Epithelial cell of esophagus (primary cell): ENCODE data around the gene CRIP1.

Experiments used
- DNase-seq: peaks from one replicate; pipeline ENCODE4 v3.0.0; 2010; ENCODE audit warnings: low read depth
- H3K4me3 ChIP-seq: 2 replicates; pipeline ENCODE4 v1.5.1; 2011; ENCODE audit warnings: mild to moderate bottlenecking, low read length, control low read depth
- TF ChIP-seq, protein P1 (sequence below): IDR thresholded peaks from 2 replicates; pipeline ENCODE4 v1.5.1; 2011; ENCODE audit warnings: low read depth, mild to moderate bottlenecking, low read length, control low read depth, inconsistent platforms; ENCODE audit not compliant: insufficient read depth; ENCODE audit errors: missing control alignments

Gene CRIP1

GRCh38 chr14:105534586-105534985, 47.9 kb downstream of the CRIP1 start:
- TF ChIP-seq, protein P1, sequence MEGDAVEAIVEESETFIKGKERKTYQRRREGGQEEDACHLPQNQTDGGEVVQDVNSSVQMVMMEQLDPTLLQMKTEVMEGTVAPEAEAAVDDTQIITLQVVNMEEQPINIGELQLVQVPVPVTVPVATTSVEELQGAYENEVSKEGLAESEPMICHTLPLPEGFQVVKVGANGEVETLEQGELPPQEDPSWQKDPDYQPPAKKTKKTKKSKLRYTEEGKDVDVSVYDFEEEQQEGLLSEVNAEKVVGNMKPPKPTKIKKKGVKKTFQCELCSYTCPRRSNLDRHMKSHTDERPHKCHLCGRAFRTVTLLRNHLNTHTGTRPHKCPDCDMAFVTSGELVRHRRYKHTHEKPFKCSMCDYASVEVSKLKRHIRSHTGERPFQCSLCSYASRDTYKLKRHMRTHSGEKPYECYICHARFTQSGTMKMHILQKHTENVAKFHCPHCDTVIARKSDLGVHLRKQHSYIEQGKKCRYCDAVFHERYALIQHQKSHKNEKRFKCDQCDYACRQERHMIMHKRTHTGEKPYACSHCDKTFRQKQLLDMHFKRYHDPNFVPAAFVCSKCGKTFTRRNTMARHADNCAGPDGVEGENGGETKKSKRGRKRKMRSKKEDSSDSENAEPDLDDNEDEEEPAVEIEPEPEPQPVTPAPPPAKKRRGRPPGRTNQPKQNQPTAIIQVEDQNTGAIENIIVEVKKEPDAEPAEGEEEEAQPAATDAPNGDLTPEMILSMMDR = no peak
- H3K4me3 ChIP-seq = no peak overlapping the region
- no peak for DNase-seq

DNA sequence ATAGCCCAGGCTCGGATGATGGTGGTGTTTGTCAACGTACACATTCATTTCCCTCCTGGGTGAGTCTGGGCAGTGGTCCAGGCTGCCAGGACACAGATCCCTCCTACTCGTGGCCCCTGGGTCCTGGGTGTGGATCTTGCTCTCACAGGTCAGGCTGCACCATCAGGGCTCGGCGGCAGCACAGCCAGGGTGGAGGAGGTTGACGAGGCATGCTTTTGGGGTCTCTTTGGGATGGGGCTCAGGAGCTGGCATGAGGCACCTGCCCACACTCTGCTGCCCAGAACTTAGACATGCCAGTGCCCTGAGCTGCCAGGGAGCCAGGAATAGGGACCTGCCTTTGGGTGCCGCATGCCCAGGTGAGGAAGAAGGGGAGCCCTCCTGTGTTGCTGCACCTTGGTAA, 49.4 kb downstream of the CRIP1 start:
- TF ChIP-seq, protein P1 = no peak
- no peak for DNase-seq
- no peak overlapping the region for H3K4me3 ChIP-seq

DNA sequence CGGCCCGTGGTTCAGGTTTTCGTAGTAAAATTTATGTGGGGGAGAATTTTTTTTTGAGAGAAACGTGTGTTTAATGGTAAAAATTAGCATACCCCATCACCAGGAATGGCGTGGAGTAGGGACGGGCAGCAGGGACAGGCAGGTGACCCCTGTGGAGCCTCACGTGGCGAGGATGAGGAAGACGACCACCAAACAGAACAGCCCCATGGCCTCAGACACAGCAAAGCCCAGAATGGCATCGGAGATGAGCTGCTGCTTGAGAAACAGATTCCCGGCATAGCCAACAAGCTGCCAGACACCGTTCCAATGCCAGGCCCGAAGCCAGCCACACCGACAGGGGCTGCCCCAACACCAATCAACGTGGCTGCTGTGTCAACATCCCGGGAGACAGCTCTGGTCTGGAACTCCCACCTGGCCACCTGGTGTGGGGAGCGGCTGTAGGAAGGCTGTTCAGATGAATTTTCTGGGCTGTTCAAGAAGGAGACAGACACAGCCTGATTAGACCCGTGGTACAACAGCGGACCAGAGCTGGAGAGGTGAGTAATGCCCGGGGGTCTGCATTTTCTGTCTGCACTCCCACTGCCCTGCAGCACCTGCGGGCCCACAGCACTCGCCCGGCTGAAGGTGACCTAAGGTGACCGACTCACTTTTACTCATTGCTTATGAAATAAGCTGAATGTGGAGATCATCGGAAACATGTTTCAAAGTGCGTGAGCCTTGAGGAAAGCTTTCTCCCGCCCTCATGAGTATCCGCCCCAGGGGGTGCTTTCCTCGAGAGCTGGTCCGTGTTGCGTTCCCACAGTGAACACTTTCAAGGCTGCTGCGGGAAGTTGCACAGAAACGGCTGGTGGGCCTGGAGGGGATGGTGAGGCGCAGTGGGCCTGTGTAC, 50.2 kb downstream of the CRIP1 start:
- no peak for DNase-seq
- H3K4me3 ChIP-seq = no peak overlapping the region
- TF ChIP-seq, protein P1 = no peak

DNA sequence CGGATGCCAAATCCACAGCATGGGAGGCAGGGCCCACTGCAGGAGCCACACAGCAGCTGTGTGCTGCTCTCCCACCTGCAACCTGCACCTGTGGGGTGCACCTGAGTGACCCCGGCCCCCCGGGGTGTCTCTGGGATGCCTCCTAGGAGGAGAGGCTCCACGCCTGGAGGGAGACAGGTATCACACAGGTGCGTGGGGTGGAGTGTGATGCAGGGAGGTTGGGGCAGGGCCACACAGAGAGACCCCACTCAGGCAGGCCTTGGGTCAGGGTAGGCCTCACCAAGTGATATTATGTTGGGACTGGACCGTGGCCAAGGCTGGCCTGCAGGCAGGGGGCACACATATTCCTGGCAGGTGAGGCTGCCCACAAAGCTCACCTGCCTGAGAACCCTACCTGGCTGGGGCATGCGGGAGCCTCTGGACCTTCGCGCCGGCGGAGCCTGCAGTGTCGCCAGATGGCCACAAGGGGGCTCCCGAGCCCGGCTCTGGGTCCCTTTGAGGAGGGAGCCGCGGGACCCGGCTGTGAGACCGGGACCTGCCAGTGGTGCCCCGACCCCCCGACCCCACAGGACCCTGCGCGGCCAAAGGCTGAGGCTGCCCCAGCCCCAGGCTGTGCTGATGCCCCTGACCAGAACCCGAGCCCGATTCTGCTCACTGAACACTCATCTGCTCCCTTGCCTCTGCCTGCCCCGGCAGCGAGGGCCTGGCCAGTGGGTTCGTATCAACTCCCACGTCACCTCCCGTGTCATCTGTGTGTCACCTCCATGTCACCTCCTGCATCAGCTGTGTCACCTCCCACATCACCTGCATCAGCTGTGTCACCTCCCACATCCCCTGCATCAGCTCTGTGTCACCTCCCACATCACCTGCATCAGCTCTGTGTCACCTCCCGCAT, 51.1 kb downstream of the CRIP1 start:
- DNase-seq = no peak
- TF ChIP-seq, protein P1 = peak; percentile 82

More for the DNA sequence above, 51.1 kb downstream of the CRIP1 start:
- no peak overlapping the region for H3K4me3 ChIP-seq
